PC-3 (cell line): ENCODE measurements around the gene DCAF6.

ENCODE experiments used
- CTCF ChIP-seq: fragments of 300-600 bp; sonication (generic); conservative IDR thresholded peaks from 2 replicates; pipeline ENCODE4 v1.5.1; 2017; ENCODE audit warnings: antibody characterized with exemption, low read depth, mild to moderate bottlenecking, low read length
- EZH2 ChIP-seq: fragments of 300-600 bp; sonication (generic); IDR thresholded peaks from one replicate; pipeline ENCODE4 v1.6.1; 2017; ENCODE audit warnings: antibody characterized with exemption, mild to moderate bottlenecking, low read length; ENCODE audit not compliant: unreplicated experiment

GRCh38 chr1:167927046-167927754, 9.3 kb upstream of the DCAF6 start:
- no peak for TF ChIP-seq CTCF
- no peak for TF ChIP-seq EZH2
